ENCODE data around the gene IL33.

DNA sequence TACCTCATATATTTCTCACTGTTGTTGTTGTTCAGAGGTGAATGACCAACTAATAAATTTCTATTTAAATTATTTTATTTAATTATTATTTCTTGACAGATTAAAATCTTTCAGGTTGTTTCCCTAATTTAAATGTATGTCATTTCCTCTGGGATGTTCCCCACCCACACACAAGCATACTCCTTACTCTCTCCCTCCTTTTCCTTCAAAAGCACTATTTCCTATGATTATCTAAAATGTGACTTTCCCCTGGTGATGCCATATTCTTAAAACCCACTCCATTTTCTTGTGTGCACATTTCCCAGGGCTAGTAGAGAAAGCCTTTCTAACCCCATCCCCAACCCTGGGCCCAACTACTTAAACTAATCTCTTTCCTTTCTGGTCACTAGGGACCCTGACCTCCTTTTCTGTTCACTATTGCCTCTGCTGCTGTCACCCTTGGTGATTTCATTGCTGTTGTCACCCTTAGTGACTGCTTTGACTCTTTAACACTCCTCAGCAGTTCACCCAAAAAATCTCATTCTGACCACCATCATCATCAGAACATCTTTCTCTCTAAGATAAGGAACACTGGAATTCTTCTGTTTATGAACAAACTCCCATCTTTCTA lies 16.8 kb downstream of the IL33 start:
- TF ChIP-seq EP300 (conservative IDR thresholded peaks at IDR 0.05; ENCODE audit: poor library complexity, severe bottlenecking) (no peak), EZH2 (IDR thresholded peaks at IDR 0.05; ENCODE audit: borderline replicate concordance, insufficient read depth, low read length, poor library complexity, severe bottlenecking) (no peak), RAD21 (conservative IDR thresholded peaks at IDR 0.05) (no peak), POLR2AphosphoS5 (IDR thresholded peaks at IDR 0.05) (no peak), MXI1 (conservative IDR thresholded peaks at IDR 0.05; ENCODE audit: poor library complexity, severe bottlenecking) (no peak), SMC3 (conservative IDR thresholded peaks at IDR 0.05; ENCODE audit: poor library complexity) (no peak), TAF1 (IDR thresholded peaks at IDR 0.05; ENCODE audit: low read depth) (no peak)
- TF ChIP-seq, protein P1, sequence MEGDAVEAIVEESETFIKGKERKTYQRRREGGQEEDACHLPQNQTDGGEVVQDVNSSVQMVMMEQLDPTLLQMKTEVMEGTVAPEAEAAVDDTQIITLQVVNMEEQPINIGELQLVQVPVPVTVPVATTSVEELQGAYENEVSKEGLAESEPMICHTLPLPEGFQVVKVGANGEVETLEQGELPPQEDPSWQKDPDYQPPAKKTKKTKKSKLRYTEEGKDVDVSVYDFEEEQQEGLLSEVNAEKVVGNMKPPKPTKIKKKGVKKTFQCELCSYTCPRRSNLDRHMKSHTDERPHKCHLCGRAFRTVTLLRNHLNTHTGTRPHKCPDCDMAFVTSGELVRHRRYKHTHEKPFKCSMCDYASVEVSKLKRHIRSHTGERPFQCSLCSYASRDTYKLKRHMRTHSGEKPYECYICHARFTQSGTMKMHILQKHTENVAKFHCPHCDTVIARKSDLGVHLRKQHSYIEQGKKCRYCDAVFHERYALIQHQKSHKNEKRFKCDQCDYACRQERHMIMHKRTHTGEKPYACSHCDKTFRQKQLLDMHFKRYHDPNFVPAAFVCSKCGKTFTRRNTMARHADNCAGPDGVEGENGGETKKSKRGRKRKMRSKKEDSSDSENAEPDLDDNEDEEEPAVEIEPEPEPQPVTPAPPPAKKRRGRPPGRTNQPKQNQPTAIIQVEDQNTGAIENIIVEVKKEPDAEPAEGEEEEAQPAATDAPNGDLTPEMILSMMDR (IDR thresholded peaks at IDR 0.05; ENCODE audit: poor library complexity, severe bottlenecking), result no peak
- TF ChIP-seq, protein P2, sequence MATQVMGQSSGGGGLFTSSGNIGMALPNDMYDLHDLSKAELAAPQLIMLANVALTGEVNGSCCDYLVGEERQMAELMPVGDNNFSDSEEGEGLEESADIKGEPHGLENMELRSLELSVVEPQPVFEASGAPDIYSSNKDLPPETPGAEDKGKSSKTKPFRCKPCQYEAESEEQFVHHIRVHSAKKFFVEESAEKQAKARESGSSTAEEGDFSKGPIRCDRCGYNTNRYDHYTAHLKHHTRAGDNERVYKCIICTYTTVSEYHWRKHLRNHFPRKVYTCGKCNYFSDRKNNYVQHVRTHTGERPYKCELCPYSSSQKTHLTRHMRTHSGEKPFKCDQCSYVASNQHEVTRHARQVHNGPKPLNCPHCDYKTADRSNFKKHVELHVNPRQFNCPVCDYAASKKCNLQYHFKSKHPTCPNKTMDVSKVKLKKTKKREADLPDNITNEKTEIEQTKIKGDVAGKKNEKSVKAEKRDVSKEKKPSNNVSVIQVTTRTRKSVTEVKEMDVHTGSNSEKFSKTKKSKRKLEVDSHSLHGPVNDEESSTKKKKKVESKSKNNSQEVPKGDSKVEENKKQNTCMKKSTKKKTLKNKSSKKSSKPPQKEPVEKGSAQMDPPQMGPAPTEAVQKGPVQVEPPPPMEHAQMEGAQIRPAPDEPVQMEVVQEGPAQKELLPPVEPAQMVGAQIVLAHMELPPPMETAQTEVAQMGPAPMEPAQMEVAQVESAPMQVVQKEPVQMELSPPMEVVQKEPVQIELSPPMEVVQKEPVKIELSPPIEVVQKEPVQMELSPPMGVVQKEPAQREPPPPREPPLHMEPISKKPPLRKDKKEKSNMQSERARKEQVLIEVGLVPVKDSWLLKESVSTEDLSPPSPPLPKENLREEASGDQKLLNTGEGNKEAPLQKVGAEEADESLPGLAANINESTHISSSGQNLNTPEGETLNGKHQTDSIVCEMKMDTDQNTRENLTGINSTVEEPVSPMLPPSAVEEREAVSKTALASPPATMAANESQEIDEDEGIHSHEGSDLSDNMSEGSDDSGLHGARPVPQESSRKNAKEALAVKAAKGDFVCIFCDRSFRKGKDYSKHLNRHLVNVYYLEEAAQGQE (IDR thresholded peaks at IDR 0.05; ENCODE audit: borderline replicate concordance), result no peak
